ENCODE data around the gene PUS7. TPM values are rescaled to one million over a fixed set of nuclear protein-coding genes. Genes with fewer than 3 reads are reported as not detected.

The PUS7 gene
- total and polyA plus RNA-seq, 2 of the 8 experiments (the other 6 are each of a cell fraction or from before 2014, with no cell fraction given): 18.9 to 65.2 TPM

DNA sequence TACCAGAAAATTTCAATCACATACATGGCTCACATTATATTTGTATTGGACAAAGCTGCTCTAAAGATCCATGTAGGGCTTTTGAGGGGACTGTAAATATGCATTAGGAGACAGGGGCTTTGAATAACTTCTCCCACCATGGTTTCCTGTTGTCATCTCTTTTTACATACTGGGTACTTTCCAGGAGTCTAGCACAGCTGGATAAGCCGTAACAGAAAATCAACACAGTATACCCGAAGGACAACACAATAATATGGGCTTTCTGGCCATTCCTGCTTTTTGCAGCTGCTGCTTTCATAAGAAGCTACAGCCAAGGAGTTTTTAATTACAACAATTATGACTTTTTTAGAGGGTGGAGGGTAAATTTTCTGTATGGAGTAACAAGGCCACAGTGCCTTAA lies 70.0 kb downstream of the PUS7 start:
- peaks cover 0 to 4% (median 0%) of the 10 kb centered on the region in 4 experiments; a peak in 1 of 7 replicates for H3K4me1 ChIP-seq (replicated peaks in 1 of 4; ENCODE audit: control insufficient read depth in 3 of 4, insufficient read depth in 4 of 4, low read length in 3 of 4)
- WGBS, 2 experiments (ENCODE audit: extremely low coverage in 1 of 2, insufficient coverage in 1 of 2, insufficient read length in 1 of 2, insufficient replicate concordance in 2 of 2, low coverage in 1 of 2, low lambda C conversion rate in 2 of 2, missing lambda C conversion rate in 1 of 2): 88% methylated on average over 2 of the region's 2 CpGs; no CpG with 5 or more reads in 1 of the 2 experiments
- no peak overlapping the region for H3K14ac ChIP-seq (ENCODE audit: insufficient read length)
- H2BK5ac ChIP-seq (ENCODE audit: low read depth, low read length): no peak overlapping the region
- H3K4ac ChIP-seq (replicated peaks; ENCODE audit: insufficient read length, low read depth, low read length): no peak overlapping the region
- H3K79me1 ChIP-seq (ENCODE audit: low read depth, low read length): no peaks in the 10 kb centered on the region
- H3K79me2 ChIP-seq (ENCODE audit: control insufficient read depth in 1 of 2, insufficient read depth in 2 of 2, low read length in 2 of 2): no peaks in the 10 kb centered on the region
- no peak overlapping the region for H3K23ac ChIP-seq (ENCODE audit: insufficient read length)
- H3K9me3 ChIP-seq (ENCODE audit: insufficient read depth in 2 of 2, low read depth in 1 of 2, low read length in 1 of 2): no peaks in the 10 kb centered on the region
- H3K23me2 ChIP-seq (ENCODE audit: low read depth, low read length): no peaks in the 10 kb centered on the region
- no peak overlapping the region for H2AK5ac ChIP-seq (ENCODE audit: low read depth, low read length)
- H4K20me1 ChIP-seq (replicated peaks in 1 of 2; ENCODE audit: control insufficient read depth in 1 of 2, insufficient read depth in 2 of 2, low read length in 2 of 2): no peaks in the 10 kb centered on the region
- no peak overlapping the region for H4K8ac ChIP-seq (ENCODE audit: extremely low read depth, insufficient read depth, low read length)
- H3K18ac ChIP-seq (ENCODE audit: extremely low read depth, low read length): no peak overlapping the region
- POLR2A ChIA-PET (ENCODE audit: partially characterized antibody): interaction anchor here (1.3 kb wide), 1 partner anchor 69 kb away, joined by 3 read pairs; no protein-coding TSS in a partner anchor
- no peak overlapping the region for H2BK120ac ChIP-seq (replicated peaks; ENCODE audit: low read depth, low read length)
- H2BK15ac ChIP-seq (ENCODE audit: low read length): no peak overlapping the region
- no peaks in the 10 kb centered on the region for H3K27me3 ChIP-seq (replicated peaks in 1 of 4; ENCODE audit: control insufficient read depth in 3 of 4, extremely low read depth in 1 of 4, insufficient read depth in 3 of 4, low read length in 3 of 4)
- no peak overlapping the region for H4K5ac ChIP-seq (ENCODE audit: insufficient read length, low read depth, low read length)
- FAIRE-seq (no peak), DNase-seq (ENCODE audit: low read depth in 1 of 2, low spot score in 2 of 2) (no peak)
- H2BK12ac ChIP-seq (ENCODE audit: low read depth, low read length): no peak overlapping the region
- no peak overlapping the region for H4K91ac ChIP-seq (replicated peaks; ENCODE audit: insufficient read length, low read length)
- H2BK20ac ChIP-seq (ENCODE audit: low read length): no peak overlapping the region
- H3K56ac ChIP-seq (replicated peaks; ENCODE audit: insufficient read length, low read depth, low read length): no peak overlapping the region
- H3K36me3 ChIP-seq (ENCODE audit: control insufficient read depth in 2 of 4, insufficient read depth in 4 of 4, low read length in 3 of 4): peaks cover 0 to 13% (median 1%) of the 10 kb centered on the region in 4 experiments; a peak in 2 of 8 replicates
- no peak overlapping the region for H3K27ac ChIP-seq (ENCODE audit: low read depth, low read length)
- CTCF ChIA-PET (ENCODE audit: partially characterized antibody): interaction anchor here (0.6 to 1.9 kb wide), 4 partner anchors 13 to 279 kb away, joined by 3 to 6 read pairs (median 4); no protein-coding TSS in a partner anchor
- no peak overlapping the region for H3K9ac ChIP-seq (replicated peaks in 1 of 4; ENCODE audit: extremely low read depth in 1 of 4, low read depth in 3 of 4, low read length in 3 of 4)
- no peak overlapping the region for H2AFZ ChIP-seq (ENCODE audit: low read length)
- H3K4me3 ChIP-seq (ENCODE audit: extremely low read depth in 1 of 4, insufficient read depth in 2 of 4, low read depth in 3 of 4, low read length in 4 of 4): no peak overlapping the region
- no peak overlapping the region for H3K4me2 ChIP-seq (ENCODE audit: insufficient read depth in 1 of 2, low read depth in 2 of 2, low read length in 2 of 2)
- TF ChIP-seq HDAC2 (IDR thresholded peaks at IDR 0.05; ENCODE audit: borderline replicate concordance in 1 of 2, low read depth in 2 of 2, low read length in 2 of 2) (no peak), TAF7 (optimal IDR thresholded peaks at IDR 0.05; ENCODE audit: borderline replicate concordance, low read depth, low read length) (no peak), SIN3A (conservative IDR thresholded peaks at IDR 0.05 in 1 of 2, IDR thresholded peaks at IDR 0.05 in 1 of 2; ENCODE audit: low read depth in 1 of 2, low read length in 2 of 2) (no peak), JUND (IDR thresholded peaks at IDR 0.05; ENCODE audit: low read length) (no peak), NRF1 (IDR thresholded peaks at IDR 0.05; ENCODE audit: low read depth, low read length) (no peak), FOSL1 (IDR thresholded peaks at IDR 0.05; ENCODE audit: insufficient read depth, low read depth, low read length) (no peak), CBX5 (IDR thresholded peaks at IDR 0.05; ENCODE audit: low read depth, low read length) (no peak)
- TF ChIP-seq, protein P1, sequence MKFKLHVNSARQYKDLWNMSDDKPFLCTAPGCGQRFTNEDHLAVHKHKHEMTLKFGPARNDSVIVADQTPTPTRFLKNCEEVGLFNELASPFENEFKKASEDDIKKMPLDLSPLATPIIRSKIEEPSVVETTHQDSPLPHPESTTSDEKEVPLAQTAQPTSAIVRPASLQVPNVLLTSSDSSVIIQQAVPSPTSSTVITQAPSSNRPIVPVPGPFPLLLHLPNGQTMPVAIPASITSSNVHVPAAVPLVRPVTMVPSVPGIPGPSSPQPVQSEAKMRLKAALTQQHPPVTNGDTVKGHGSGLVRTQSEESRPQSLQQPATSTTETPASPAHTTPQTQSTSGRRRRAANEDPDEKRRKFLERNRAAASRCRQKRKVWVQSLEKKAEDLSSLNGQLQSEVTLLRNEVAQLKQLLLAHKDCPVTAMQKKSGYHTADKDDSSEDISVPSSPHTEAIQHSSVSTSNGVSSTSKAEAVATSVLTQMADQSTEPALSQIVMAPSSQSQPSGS (IDR thresholded peaks at IDR 0.05; ENCODE audit: low read length): no peak
